ENCODE results near the gene TMTC2.

GRCh38 chr12:82866227-82866775 is 179.6 kb downstream of the TMTC2 start:
- no peak for TF ChIP-seq CTCF (IDR thresholded peaks at IDR 0.05)
- no peak for TF ChIP-seq EZH2 (IDR thresholded peaks at IDR 0.05; ENCODE audit: borderline replicate concordance, insufficient read depth, low read depth, low read length, poor library complexity, severe bottlenecking)

Measured in B cell (primary cell).